ENCODE measurements around the gene ATF2.

The ATF2 gene

DNA sequence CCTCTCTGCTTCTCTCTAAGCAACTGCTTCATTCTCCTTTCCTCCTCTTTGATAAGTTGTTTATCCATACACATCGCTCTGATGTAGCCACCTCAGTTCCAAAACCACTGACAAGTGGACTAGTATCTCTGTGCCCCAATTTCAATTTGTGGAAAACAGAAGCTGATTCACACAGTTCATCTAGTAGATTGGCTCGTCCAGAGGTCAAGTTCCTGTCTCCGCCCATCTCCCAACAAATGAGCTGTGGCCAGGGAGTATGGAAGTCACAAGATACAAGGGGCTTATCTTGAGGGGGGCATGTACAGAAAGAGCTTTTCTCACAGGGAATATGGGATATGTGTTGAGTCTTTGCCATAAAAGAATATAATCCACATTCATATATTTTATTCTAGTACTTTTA, 145.1 kb downstream of the ATF2 start:
- no peak for DNase-seq

Data from NCI-H446 (cell line).